Stomach smooth muscle (tissue), 2 donors: Measurements from ENCODE around the gene ASTL.

Source experiments
- H3K27ac ChIP-seq: one replicate; pipeline ENCODE4 v1.7.0; 2013; ENCODE audit warnings: mild to moderate bottlenecking, low read length, inconsistent platforms
- H3K27me3 ChIP-seq, 2 donors: one replicate each; pipeline ENCODE4 v1.7.0; 2013; ENCODE audit warnings: low read length in 2 of 2; ENCODE audit not compliant: insufficient read depth in 2 of 2, control insufficient read depth in 1 of 2
- H3K36me3 ChIP-seq, 2 donors: one replicate each; pipeline ENCODE4 v1.7.0; 2013; ENCODE audit warnings: low read length in 2 of 2; ENCODE audit not compliant: control insufficient read depth in 2 of 2, insufficient read depth in 2 of 2
- H3K4me1 ChIP-seq: one replicate; pipeline ENCODE4 v1.7.0; 2013; ENCODE audit warnings: low read length; ENCODE audit not compliant: control insufficient read depth, insufficient read depth
- H3K4me3 ChIP-seq, 2 donors: one replicate each; pipeline ENCODE4 v1.7.0; 2013; ENCODE audit warnings: low read length in 2 of 2
- H3K9ac ChIP-seq, 2 donors: one replicate each; pipeline ENCODE4 v1.7.0; 2013; ENCODE audit warnings: low read length in 2 of 2, mild to moderate bottlenecking in 1 of 2
- H3K9me3 ChIP-seq, 2 donors: one replicate each; pipeline ENCODE4 v1.7.0; 2013; ENCODE audit warnings: low read length in 2 of 2; ENCODE audit not compliant: control insufficient read depth in 2 of 2
- donor health status: healthy.
- donor health status: Pancreatic carcinoma.

The ASTL gene

GRCh38 chr2:96083989-96084857, 54.1 kb downstream of the ASTL start:
- no peaks in the 10 kb centered on the region for H3K9me3 ChIP-seq
- no peaks in the 10 kb centered on the region for H3K36me3 ChIP-seq
- H3K4me3 ChIP-seq: no peak overlapping the region
- H3K27me3 ChIP-seq: no peaks in the 10 kb centered on the region
- H3K9ac ChIP-seq: no peak overlapping the region
- H3K4me1 ChIP-seq: peaks cover under 1% of the 10 kb centered on the region
- no peak overlapping the region for H3K27ac ChIP-seq

- H3K9me3 ChIP-seq: no peaks in the 10 kb centered on the region
- H3K4me1 ChIP-seq: no peaks in the 10 kb centered on the region
- no peaks in the 10 kb centered on the region for H3K27me3 ChIP-seq
- H3K4me3 ChIP-seq: no peak overlapping the region
- H3K36me3 ChIP-seq: no peaks in the 10 kb centered on the region
- no peak overlapping the region for H3K27ac ChIP-seq
- H3K9ac ChIP-seq: no peak overlapping the region
Observed at GRCh38 chr2:96083064-96083939, 55.0 kb downstream of the ASTL start.

- no peak overlapping the region for H3K4me3 ChIP-seq
- H3K27me3 ChIP-seq: no peaks in the 10 kb centered on the region
- H3K36me3 ChIP-seq: no peaks in the 10 kb centered on the region
- no peaks in the 10 kb centered on the region for H3K4me1 ChIP-seq
- no peak overlapping the region for H3K27ac ChIP-seq
- no peak overlapping the region for H3K9ac ChIP-seq
- no peaks in the 10 kb centered on the region for H3K9me3 ChIP-seq
Observed at GRCh38 chr2:96082211-96083063, 55.9 kb downstream of the ASTL start.

- Histone ChIP-seq H3K36me3 (no peaks in the 10 kb centered on the region), H3K9me3 (peaks cover under 1 to 3% of the 10 kb centered on the region in 2 donors), H3K4me1 (no peaks in the 10 kb centered on the region), H3K9ac (no peak overlapping the region), H3K4me3 (no peak overlapping the region), H3K27ac (no peak overlapping the region), H3K27me3 (no peaks in the 10 kb centered on the region)
Observed at GRCh38 chr2:96081042-96081441, 57.3 kb downstream of the ASTL start.

GRCh38 chr2:96075199-96075771, 63.0 kb downstream of the ASTL start:
- Histone ChIP-seq H3K9ac (no peak overlapping the region), H3K4me3 (no peak overlapping the region), H3K4me1 (no peaks in the 10 kb centered on the region), H3K27ac (no peak overlapping the region), H3K27me3 (peaks cover 0 to 2% of the 10 kb centered on the region in 2 donors), H3K36me3 (no peaks in the 10 kb centered on the region), H3K9me3 (peaks cover 2 to 10% of the 10 kb centered on the region in 2 donors)

- H3K4me1 ChIP-seq: no peaks in the 10 kb centered on the region
- H3K27ac ChIP-seq: no peak overlapping the region
- peaks cover 0 to 2% of the 10 kb centered on the region in 2 donors for H3K27me3 ChIP-seq
- H3K9ac ChIP-seq: no peak overlapping the region
- no peaks in the 10 kb centered on the region for H3K36me3 ChIP-seq
- no peak overlapping the region for H3K4me3 ChIP-seq
- peaks cover 2 to 10% of the 10 kb centered on the region in 2 donors for H3K9me3 ChIP-seq
Observed at GRCh38 chr2:96074156-96074555, 64.1 kb downstream of the ASTL start.

GRCh38 chr2:96073170-96073775, 65.0 kb downstream of the ASTL start:
- H3K4me1 ChIP-seq: no peaks in the 10 kb centered on the region
- no peak overlapping the region for H3K27ac ChIP-seq
- peaks cover 0 to 2% of the 10 kb centered on the region in 2 donors for H3K27me3 ChIP-seq
- no peak overlapping the region for H3K9ac ChIP-seq
- no peaks in the 10 kb centered on the region for H3K36me3 ChIP-seq
- H3K4me3 ChIP-seq: no peak overlapping the region
- H3K9me3 ChIP-seq: peaks cover 2 to 10% of the 10 kb centered on the region in 2 donors
